ENCODE results near the gene SMOC2.

DNA sequence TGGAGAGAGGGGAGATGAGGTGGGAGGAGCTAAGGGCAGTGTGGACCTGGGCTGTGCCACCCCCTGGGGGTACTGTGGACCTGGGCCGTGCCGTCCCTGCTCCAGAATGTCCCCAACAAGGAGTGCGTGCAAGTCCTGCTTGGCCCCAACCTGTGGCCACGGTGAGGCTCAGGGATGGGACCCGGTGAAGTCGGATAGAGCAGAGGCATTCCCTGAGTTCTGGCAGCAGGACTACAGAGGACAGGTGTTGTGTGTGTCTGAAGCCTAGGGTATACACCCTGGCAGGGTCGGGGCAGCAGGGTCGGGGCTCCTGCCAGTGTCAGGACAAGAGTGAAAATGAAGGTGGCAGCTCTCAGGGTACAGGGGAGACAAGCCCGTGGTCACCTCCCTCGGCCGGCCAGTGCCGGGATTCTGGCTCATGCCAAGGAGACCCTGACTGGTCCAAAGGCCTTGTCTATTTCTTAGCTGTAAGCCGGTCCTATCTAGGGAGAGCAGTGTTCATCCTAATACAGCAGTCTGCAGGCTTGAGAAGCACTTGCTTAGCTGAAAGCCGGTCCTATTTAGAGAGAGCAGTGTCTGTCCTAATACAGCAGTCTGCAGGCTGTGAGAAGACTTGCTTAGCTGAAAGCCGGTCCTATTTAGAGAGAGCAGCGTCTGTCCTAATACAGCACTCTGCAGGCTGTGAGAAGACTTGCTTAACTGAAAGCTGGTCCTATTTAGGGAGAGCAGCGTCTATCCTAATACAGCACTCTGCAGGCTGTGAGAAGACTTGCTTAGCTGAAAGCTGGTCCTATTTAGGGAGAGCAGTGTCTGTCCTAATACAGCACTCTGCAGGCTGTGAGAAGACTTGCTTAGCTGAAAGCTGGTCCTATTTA, 95.9 kb downstream of the SMOC2 start:
- TF ChIP-seq, protein P1, sequence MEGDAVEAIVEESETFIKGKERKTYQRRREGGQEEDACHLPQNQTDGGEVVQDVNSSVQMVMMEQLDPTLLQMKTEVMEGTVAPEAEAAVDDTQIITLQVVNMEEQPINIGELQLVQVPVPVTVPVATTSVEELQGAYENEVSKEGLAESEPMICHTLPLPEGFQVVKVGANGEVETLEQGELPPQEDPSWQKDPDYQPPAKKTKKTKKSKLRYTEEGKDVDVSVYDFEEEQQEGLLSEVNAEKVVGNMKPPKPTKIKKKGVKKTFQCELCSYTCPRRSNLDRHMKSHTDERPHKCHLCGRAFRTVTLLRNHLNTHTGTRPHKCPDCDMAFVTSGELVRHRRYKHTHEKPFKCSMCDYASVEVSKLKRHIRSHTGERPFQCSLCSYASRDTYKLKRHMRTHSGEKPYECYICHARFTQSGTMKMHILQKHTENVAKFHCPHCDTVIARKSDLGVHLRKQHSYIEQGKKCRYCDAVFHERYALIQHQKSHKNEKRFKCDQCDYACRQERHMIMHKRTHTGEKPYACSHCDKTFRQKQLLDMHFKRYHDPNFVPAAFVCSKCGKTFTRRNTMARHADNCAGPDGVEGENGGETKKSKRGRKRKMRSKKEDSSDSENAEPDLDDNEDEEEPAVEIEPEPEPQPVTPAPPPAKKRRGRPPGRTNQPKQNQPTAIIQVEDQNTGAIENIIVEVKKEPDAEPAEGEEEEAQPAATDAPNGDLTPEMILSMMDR (conservative IDR thresholded peaks at IDR 0.05; ENCODE audit: low read depth, low read length) = no peak
- TF ChIP-seq MAFK (IDR thresholded peaks at IDR 0.05; ENCODE audit: low read depth, low read length) = no peak
- TF ChIP-seq BHLHE40 (IDR thresholded peaks at IDR 0.05; ENCODE audit: low read depth, low read length) = no peak
- TF ChIP-seq POLR2A (IDR thresholded peaks at IDR 0.05; ENCODE audit: low read depth, low read length) = no peak
- TF ChIP-seq RCOR1 (IDR thresholded peaks at IDR 0.05; ENCODE audit: insufficient replicate concordance, low read length) = no peak
- TF ChIP-seq, protein P2, sequence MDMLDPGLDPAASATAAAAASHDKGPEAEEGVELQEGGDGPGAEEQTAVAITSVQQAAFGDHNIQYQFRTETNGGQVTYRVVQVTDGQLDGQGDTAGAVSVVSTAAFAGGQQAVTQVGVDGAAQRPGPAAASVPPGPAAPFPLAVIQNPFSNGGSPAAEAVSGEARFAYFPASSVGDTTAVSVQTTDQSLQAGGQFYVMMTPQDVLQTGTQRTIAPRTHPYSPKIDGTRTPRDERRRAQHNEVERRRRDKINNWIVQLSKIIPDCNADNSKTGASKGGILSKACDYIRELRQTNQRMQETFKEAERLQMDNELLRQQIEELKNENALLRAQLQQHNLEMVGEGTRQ (IDR thresholded peaks at IDR 0.05; ENCODE audit: low read depth, low read length) = no peak
- no peak for TF ChIP-seq RAD21 (IDR thresholded peaks at IDR 0.05; ENCODE audit: low read length)
- TF ChIP-seq MAZ (IDR thresholded peaks at IDR 0.05; ENCODE audit: borderline replicate concordance, low read depth, low read length) = no peak
- TF ChIP-seq MXI1 (IDR thresholded peaks at IDR 0.05; ENCODE audit: borderline replicate concordance, low read depth, low read length) = no peak
- no peak for TF ChIP-seq RFX5 (IDR thresholded peaks at IDR 0.05; ENCODE audit: low read depth, low read length)
- no peak for TF ChIP-seq CHD1 (IDR thresholded peaks at IDR 0.05; ENCODE audit: low read depth, low read length)

Data from IMR-90 (cell line).